Activated CD4-positive, alpha-beta T cell treated with anti-CD3 and anti-CD28 coated beads, Interleukin-2, Interleukin-4, amounts not matched to agents 100 ng/mL and 50 ng/mL, durations not matched to agents 16 hours and 8 hours (primary cell): ENCODE data around the gene CCDC90B.
"Not testable (repeated sequence)": the region's sequence is repeated elsewhere in the genome, so short reads cannot be mapped to it uniquely, and the experiment has no call there.

Experiments
- DNase-seq: peaks from one replicate; pipeline ENCODE4 v3.0.0-alpha.2; 2020; ENCODE audit warnings: low spot score

CCDC90B gene

GRCh38 chr11:83287631-83288030, 1.5 kb upstream of the CCDC90B start:
- DNase-seq = no peak

GRCh38 chr11:83285151-83285770, 906 bp downstream of the CCDC90B start:
- DNase-seq = no peak

- no peak for DNase-seq
These were observed 1.5 kb downstream of the CCDC90B start for GRCh38 chr11:83284501-83285150.

- no peak for DNase-seq
These were observed 4.0 kb downstream of the CCDC90B start for GRCh38 chr11:83282084-83282716.

- DNase-seq = no peak
These were observed 5.9 kb downstream of the CCDC90B start for GRCh38 chr11:83280256-83280655.

GRCh38 chr11:83278351-83278750, 7.8 kb downstream of the CCDC90B start:
- no peak for DNase-seq

GRCh38 chr11:83275888-83276641, 10.1 kb downstream of the CCDC90B start:
- no peak for DNase-seq

GRCh38 chr11:83272627-83273026, 13.5 kb downstream of the CCDC90B start:
- DNase-seq = no peak

- DNase-seq = not testable (repeated sequence)
These were observed 14.4 kb downstream of the CCDC90B start for GRCh38 chr11:83271734-83272133.

- not testable (repeated sequence) for DNase-seq
These were observed 17.1 kb downstream of the CCDC90B start for GRCh38 chr11:83269080-83269479.

- DNase-seq = no peak
These were observed 20.8 kb downstream of the CCDC90B start for GRCh38 chr11:83265331-83265730.

- DNase-seq = no peak
These were observed 26.6 kb downstream of the CCDC90B start for GRCh38 chr11:83259559-83259958.

GRCh38 chr11:83257761-83258168, 28.4 kb downstream of the CCDC90B start:
- DNase-seq = no peak

GRCh38 chr11:83256602-83257340, 29.4 kb downstream of the CCDC90B start:
- DNase-seq = no peak

GRCh38 chr11:83255366-83255765, 30.8 kb downstream of the CCDC90B start:
- DNase-seq = no peak

GRCh38 chr11:83252941-83253340, 33.2 kb downstream of the CCDC90B start:
- no peak for DNase-seq

- no peak for DNase-seq
These were observed 33.9 kb downstream of the CCDC90B start for GRCh38 chr11:83252266-83252665.

GRCh38 chr11:83249972-83250593, 36.1 kb downstream of the CCDC90B start:
- DNase-seq = peak; percentile 31

- no peak for DNase-seq
These were observed 36.7 kb downstream of the CCDC90B start for GRCh38 chr11:83249445-83249844.

- DNase-seq = peak; percentile 12
These were observed 44.7 kb downstream of the CCDC90B start for GRCh38 chr11:83241291-83241946.

GRCh38 chr11:83238111-83238510, 48.1 kb downstream of the CCDC90B start:
- no peak for DNase-seq
